IPS-18a (cell line): ENCODE results near the gene DLGAP1.

ENCODE experiments used
- H3K27ac ChIP-seq: one replicate; pipeline ENCODE4 v1.5.1; 2013; ENCODE audit warnings: low read length
- H3K27me3 ChIP-seq: one replicate; pipeline ENCODE4 v1.6.1; 2013; ENCODE audit warnings: mild to moderate bottlenecking, low read length; ENCODE audit not compliant: control insufficient read depth, insufficient read depth
- H3K36me3 ChIP-seq: one replicate; pipeline ENCODE4 v1.6.1; 2013; ENCODE audit warnings: low read depth, low read length; ENCODE audit not compliant: control insufficient read depth
- H3K4me1 ChIP-seq: one replicate; pipeline ENCODE4 v1.6.1; 2013; ENCODE audit warnings: low read depth, low read length; ENCODE audit not compliant: control insufficient read depth
- H3K4me3 ChIP-seq: one replicate; pipeline ENCODE4 v1.5.1; 2013; ENCODE audit warnings: low read length
- H3K9ac ChIP-seq: one replicate; pipeline ENCODE4 v1.6.1; 2013; ENCODE audit warnings: mild to moderate bottlenecking, low read length, moderate library complexity
- H3K9me3 ChIP-seq: one replicate; pipeline ENCODE4 v1.6.1; 2013; ENCODE audit warnings: low read depth, low read length; ENCODE audit not compliant: control insufficient read depth

DLGAP1 gene

GRCh38 chr18:3902676-3903075, 552.4 kb downstream of the DLGAP1 start:
- Histone ChIP-seq H3K36me3 (no peaks in the 10 kb centered on the region), H3K9ac (no peak overlapping the region), H3K27ac (no peak overlapping the region), H3K9me3 (no peaks in the 10 kb centered on the region), H3K27me3 (no peaks in the 10 kb centered on the region), H3K4me3 (no peak overlapping the region), H3K4me1 (no peaks in the 10 kb centered on the region)

GRCh38 chr18:3901811-3902210, 553.3 kb downstream of the DLGAP1 start:
- Histone ChIP-seq H3K4me1 (no peaks in the 10 kb centered on the region), H3K36me3 (no peaks in the 10 kb centered on the region), H3K27ac (no peak overlapping the region), H3K9ac (no peak overlapping the region), H3K9me3 (no peaks in the 10 kb centered on the region), H3K27me3 (no peaks in the 10 kb centered on the region), H3K4me3 (no peak overlapping the region)

- Histone ChIP-seq H3K27me3 (no peaks in the 10 kb centered on the region), H3K9me3 (no peaks in the 10 kb centered on the region), H3K4me3 (no peak overlapping the region)
Observed at GRCh38 chr18:3901042-3901441, 554.1 kb downstream of the DLGAP1 start.

GRCh38 chr18:3900327-3900726, 554.8 kb downstream of the DLGAP1 start:
- Histone ChIP-seq H3K4me1 (no peaks in the 10 kb centered on the region), H3K9ac (no peak overlapping the region), H3K4me3 (no peak overlapping the region), H3K27ac (no peak overlapping the region), H3K36me3 (no peaks in the 10 kb centered on the region), H3K27me3 (no peaks in the 10 kb centered on the region), H3K9me3 (no peaks in the 10 kb centered on the region)

More at GRCh38 chr18:3901042-3901441, 554.1 kb downstream of the DLGAP1 start:
- Histone ChIP-seq H3K36me3 (no peaks in the 10 kb centered on the region), H3K4me1 (no peaks in the 10 kb centered on the region), H3K27ac (no peak overlapping the region), H3K9ac (no peak overlapping the region)

- no peaks in the 10 kb centered on the region for H3K9me3 ChIP-seq
- H3K4me3 ChIP-seq, result no peak overlapping the region
- H3K27ac ChIP-seq, result no peak overlapping the region
- H3K27me3 ChIP-seq, result no peaks in the 10 kb centered on the region
- H3K4me1 ChIP-seq, result no peaks in the 10 kb centered on the region
- H3K36me3 ChIP-seq, result no peaks in the 10 kb centered on the region
- H3K9ac ChIP-seq, result no peak overlapping the region
Observed at GRCh38 chr18:3898861-3899613, 556.1 kb downstream of the DLGAP1 start.

GRCh38 chr18:3892152-3892551, 563.0 kb downstream of the DLGAP1 start:
- Histone ChIP-seq H3K4me1 (no peaks in the 10 kb centered on the region), H3K27ac (no peak overlapping the region), H3K27me3 (no peaks in the 10 kb centered on the region), H3K9ac (no peak overlapping the region), H3K4me3 (no peak overlapping the region), H3K36me3 (no peaks in the 10 kb centered on the region), H3K9me3 (no peaks in the 10 kb centered on the region)

GRCh38 chr18:3891245-3891644, 563.9 kb downstream of the DLGAP1 start:
- H3K27me3 ChIP-seq, result no peaks in the 10 kb centered on the region
- H3K4me3 ChIP-seq, result no peak overlapping the region
- H3K9ac ChIP-seq, result no peak overlapping the region
- no peaks in the 10 kb centered on the region for H3K9me3 ChIP-seq
- H3K36me3 ChIP-seq, result no peaks in the 10 kb centered on the region
- no peaks in the 10 kb centered on the region for H3K4me1 ChIP-seq
- H3K27ac ChIP-seq, result no peak overlapping the region

- H3K27ac ChIP-seq, result no peak overlapping the region
- no peaks in the 10 kb centered on the region for H3K36me3 ChIP-seq
- H3K9ac ChIP-seq, result no peak overlapping the region
- H3K27me3 ChIP-seq, result no peaks in the 10 kb centered on the region
- H3K4me3 ChIP-seq, result no peak overlapping the region
- H3K4me1 ChIP-seq, result no peaks in the 10 kb centered on the region
- H3K9me3 ChIP-seq, result no peaks in the 10 kb centered on the region
Observed at GRCh38 chr18:3889803-3890202, 565.3 kb downstream of the DLGAP1 start.

GRCh38 chr18:3889121-3889520, 566.0 kb downstream of the DLGAP1 start:
- no peak overlapping the region for H3K27ac ChIP-seq
- no peaks in the 10 kb centered on the region for H3K9me3 ChIP-seq
- no peak overlapping the region for H3K9ac ChIP-seq
- H3K27me3 ChIP-seq, result no peaks in the 10 kb centered on the region
- H3K36me3 ChIP-seq, result no peaks in the 10 kb centered on the region
- H3K4me1 ChIP-seq, result no peaks in the 10 kb centered on the region
- no peak overlapping the region for H3K4me3 ChIP-seq

- Histone ChIP-seq H3K27ac (no peak overlapping the region), H3K9ac (no peak overlapping the region), H3K4me3 (no peak overlapping the region), H3K4me1 (no peaks in the 10 kb centered on the region), H3K27me3 (no peaks in the 10 kb centered on the region), H3K36me3 (no peaks in the 10 kb centered on the region), H3K9me3 (no peaks in the 10 kb centered on the region)
Observed at GRCh38 chr18:3886575-3887322, 568.4 kb downstream of the DLGAP1 start.

GRCh38 chr18:3885209-3885792, 569.8 kb downstream of the DLGAP1 start:
- Histone ChIP-seq H3K36me3 (no peaks in the 10 kb centered on the region), H3K4me3 (no peak overlapping the region), H3K27me3 (no peaks in the 10 kb centered on the region)

GRCh38 chr18:3879836-3880120, 575.3 kb downstream of the DLGAP1 start:
- H3K36me3 ChIP-seq, result peaks cover 4% of the 10 kb centered on the region
- H3K9me3 ChIP-seq, result no peaks in the 10 kb centered on the region
- H3K27me3 ChIP-seq, result no peaks in the 10 kb centered on the region
- H3K9ac ChIP-seq, result no peak overlapping the region
- H3K4me1 ChIP-seq, result peaks cover under 1% of the 10 kb centered on the region
- H3K27ac ChIP-seq, result no peak overlapping the region
- H3K4me3 ChIP-seq, result no peak overlapping the region

More at GRCh38 chr18:3885209-3885792, 569.8 kb downstream of the DLGAP1 start:
- no peaks in the 10 kb centered on the region for H3K9me3 ChIP-seq
- H3K4me1 ChIP-seq, result no peaks in the 10 kb centered on the region
- H3K27ac ChIP-seq, result no peak overlapping the region
- H3K9ac ChIP-seq, result no peak overlapping the region
